ENCODE results near the gene FAM241B. TPM values are rescaled to one million over a fixed set of nuclear protein-coding genes. Genes with fewer than 3 reads are reported as not detected.

FAM241B gene
- polyA plus RNA-seq, 1 of the 3 experiments (the other 2 are of a cell fraction) = 16.0 TPM

GRCh38 chr10:69657430-69657829, 27.4 kb downstream of the FAM241B start:
- DNase-seq = no peak
- 57% methylated on average over 8 of the region's 8 CpGs for WGBS (ENCODE audit: low lambda C conversion rate)
- no peak overlapping the region for H3K9ac ChIP-seq
- no peak overlapping the region for H2AFZ ChIP-seq (ENCODE audit: low read depth)
- no peak overlapping the region for H3K4me3 ChIP-seq (ENCODE audit: low read depth in 2 of 2, low read length in 1 of 2)
- no peaks in the 10 kb centered on the region for H3K9me3 ChIP-seq
- H3K4me1 ChIP-seq (ENCODE audit: control insufficient read depth in 1 of 2, insufficient read depth in 2 of 2, low read depth in 1 of 2, low read length in 1 of 2) = peaks cover 0 to 31% of the 10 kb centered on the region in 2 experiments; a peak in 1 of 4 replicates
- no peak overlapping the region for H3K27ac ChIP-seq (ENCODE audit: low read depth in 2 of 2, low read length in 1 of 2)
- H4K20me1 ChIP-seq (ENCODE audit: insufficient read depth) = no peaks in the 10 kb centered on the region
- TF ChIP-seq RCOR1 (IDR thresholded peaks at IDR 0.05; ENCODE audit: low read length) = no peak
- TF ChIP-seq ELF1 (IDR thresholded peaks at IDR 0.05) = no peak
- TF ChIP-seq USF2 (IDR thresholded peaks at IDR 0.05; ENCODE audit: borderline replicate concordance, low read depth, low read length) = no peak
- no peak for TF ChIP-seq NFIC (IDR thresholded peaks at IDR 0.05; ENCODE audit: borderline replicate concordance)
- TF ChIP-seq CHD2 (IDR thresholded peaks at IDR 0.05; ENCODE audit: low read length, partially characterized antibody) = no peak
- TF ChIP-seq RAD21 (IDR thresholded peaks at IDR 0.05; ENCODE audit: low read length) = no peak
- no peaks in the 10 kb centered on the region for H3K79me2 ChIP-seq (ENCODE audit: insufficient read depth)
- H3K27me3 ChIP-seq (ENCODE audit: insufficient read depth) = peaks cover 43% of the 10 kb centered on the region
- ChIA-PET CTCF (interaction anchor here (0.8 to 15.5 kb wide), 8 partner anchors 13 to 258 kb away, joined by 3 to 152 read pairs (median 6); no protein-coding TSS in a partner anchor), POLR2A (no interaction called here)
- no peaks in the 10 kb centered on the region for H3K9me2 ChIP-seq
- H3K4me2 ChIP-seq = no peak overlapping the region
- no peaks in the 10 kb centered on the region for H3F3A ChIP-seq (replicated peaks; ENCODE audit: insufficient read depth)
- no peaks in the 10 kb centered on the region for H3K36me3 ChIP-seq (replicated peaks in 1 of 2; ENCODE audit: control insufficient read depth in 1 of 2, insufficient read depth in 2 of 2, low read length in 1 of 2)

- DNase-seq = no peak
- no peaks in the 10 kb centered on the region for H4K20me1 ChIP-seq (ENCODE audit: insufficient read depth)
- H3K27me3 ChIP-seq (ENCODE audit: insufficient read depth) = peaks cover 43% of the 10 kb centered on the region
- H3K4me3 ChIP-seq (ENCODE audit: low read depth in 2 of 2, low read length in 1 of 2) = no peak overlapping the region
- H3K9ac ChIP-seq = no peak overlapping the region
- no peaks in the 10 kb centered on the region for H3K9me2 ChIP-seq
- no peak overlapping the region for H3K4me2 ChIP-seq
- WGBS (ENCODE audit: low lambda C conversion rate) = 56% methylated on average over 7 of the region's 10 CpGs
- no peaks in the 10 kb centered on the region for H3F3A ChIP-seq (replicated peaks; ENCODE audit: insufficient read depth)
- ChIA-PET CTCF (interaction anchor here (0.8 to 15.5 kb wide), 8 partner anchors 14 to 257 kb away, joined by 3 to 152 read pairs (median 4); no protein-coding TSS in a partner anchor), POLR2A (no interaction called here)
- no peak for TF ChIP-seq FOXJ3 (CRISPR knock-in tag; IDR thresholded peaks at IDR 0.05)
- no peak for TF ChIP-seq GABPA (IDR thresholded peaks at IDR 0.05; ENCODE audit: low read depth)
- peaks cover 0 to 35% of the 10 kb centered on the region in 2 experiments; a peak in 1 of 4 replicates for H3K4me1 ChIP-seq (ENCODE audit: control insufficient read depth in 1 of 2, insufficient read depth in 2 of 2, low read depth in 1 of 2, low read length in 1 of 2)
- H3K27ac ChIP-seq (ENCODE audit: low read depth in 2 of 2, low read length in 1 of 2) = no peak overlapping the region
- no peaks in the 10 kb centered on the region for H3K79me2 ChIP-seq (ENCODE audit: insufficient read depth)
- no peaks in the 10 kb centered on the region for H3K36me3 ChIP-seq (replicated peaks in 1 of 2; ENCODE audit: control insufficient read depth in 1 of 2, insufficient read depth in 2 of 2, low read length in 1 of 2)
- no peak overlapping the region for H2AFZ ChIP-seq (ENCODE audit: low read depth)
- H3K9me3 ChIP-seq = no peaks in the 10 kb centered on the region
Measured at GRCh38 chr10:69657866-69658265, 27.8 kb downstream of the FAM241B start.

DNA sequence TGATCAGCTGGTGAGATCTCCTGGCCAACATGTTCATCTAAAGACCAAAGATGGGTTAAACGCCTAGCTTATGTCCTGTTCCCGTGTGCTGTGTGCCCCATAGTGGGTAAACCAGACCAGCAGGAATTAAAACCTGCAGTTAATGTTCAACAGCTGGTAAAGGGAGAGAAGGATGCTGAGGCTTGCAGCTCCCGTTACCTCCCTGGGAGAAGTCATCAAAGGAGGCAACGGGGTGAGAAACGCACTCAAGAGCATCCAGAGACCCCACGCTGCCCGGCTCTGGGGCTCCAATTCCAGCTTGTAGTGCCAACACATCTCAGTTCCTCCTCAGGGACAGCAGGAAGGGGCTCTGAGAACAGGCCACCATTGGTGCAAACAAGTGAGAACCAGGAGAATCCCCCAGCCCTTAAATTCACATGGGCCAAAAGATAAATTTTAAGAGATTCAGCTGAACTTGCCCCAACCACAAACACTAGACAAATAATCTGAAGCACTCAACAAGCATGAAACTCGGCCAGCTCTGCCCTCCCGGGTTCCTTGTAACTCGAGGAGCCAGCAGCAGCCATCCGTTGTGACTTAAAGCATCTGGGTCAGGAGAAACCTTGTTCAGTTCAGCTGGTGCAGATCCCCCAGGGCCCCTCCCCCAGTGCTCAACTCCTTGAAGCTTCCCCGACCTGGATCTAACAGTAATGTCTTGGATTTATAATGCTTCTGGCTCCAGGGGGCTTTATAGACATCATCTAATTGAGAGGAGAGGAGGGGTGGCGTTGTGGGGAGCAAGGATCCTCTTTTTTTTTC, 29.4 kb downstream of the FAM241B start:
- no peak overlapping the region for H3K27ac ChIP-seq (ENCODE audit: low read depth in 2 of 2, low read length in 1 of 2)
- 48% methylated on average over 10 of the region's 13 CpGs for WGBS (ENCODE audit: low lambda C conversion rate)
- TF ChIP-seq CHD2 (IDR thresholded peaks at IDR 0.05; ENCODE audit: low read length, partially characterized antibody) (no peak), GATA2 (CRISPR knock-in tag; IDR thresholded peaks at IDR 0.05) (no peak), RFX5 (IDR thresholded peaks at IDR 0.05; ENCODE audit: low read length) (no peak), ZBTB33 (IDR thresholded peaks at IDR 0.05; ENCODE audit: borderline replicate concordance, low read depth) (no peak), TEAD4 (IDR thresholded peaks at IDR 0.05; ENCODE audit: borderline replicate concordance, insufficient read depth) (no peak), RAD21 (IDR thresholded peaks at IDR 0.05; ENCODE audit: low read length) (no peak)

More for the DNA sequence above, 29.4 kb downstream of the FAM241B start:
- Histone ChIP-seq H4K20me1 (ENCODE audit: insufficient read depth) (no peaks in the 10 kb centered on the region), H3K36me3 (replicated peaks in 1 of 2; ENCODE audit: control insufficient read depth in 1 of 2, insufficient read depth in 2 of 2, low read length in 1 of 2) (no peaks in the 10 kb centered on the region), H3K27me3 (ENCODE audit: insufficient read depth) (peaks cover 43% of the 10 kb centered on the region), H3K4me1 (ENCODE audit: control insufficient read depth in 1 of 2, insufficient read depth in 2 of 2, low read depth in 1 of 2, low read length in 1 of 2) (peaks cover 0 to 39% of the 10 kb centered on the region in 2 experiments; a peak in 1 of 4 replicates), H3K9me3 (no peaks in the 10 kb centered on the region), H2AFZ (ENCODE audit: low read depth) (no peak overlapping the region), H3K9me2 (no peaks in the 10 kb centered on the region), H3K9ac (no peak overlapping the region), H3K79me2 (ENCODE audit: insufficient read depth) (no peaks in the 10 kb centered on the region), H3K4me3 (ENCODE audit: low read depth in 2 of 2, low read length in 1 of 2) (no peak overlapping the region), H3K4me2 (no peak overlapping the region), H3F3A (replicated peaks; ENCODE audit: insufficient read depth) (no peaks in the 10 kb centered on the region)
- CTCF ChIA-PET = interaction anchor here (1.3 to 15.5 kb wide), 5 partner anchors 14 to 144 kb away, joined by 3 to 152 read pairs (median 12); no protein-coding TSS in a partner anchor
- POLR2A ChIA-PET = interaction anchor here (0.7 kb wide), 1 partner anchor 208 kb away, joined by 3 read pairs; no protein-coding TSS in a partner anchor
- DNase-seq = no peak

Data from SK-N-SH (cell line).